ENCODE measurements around the gene RNGTT. TPM values are rescaled to one million over a fixed set of nuclear protein-coding genes. Genes with fewer than 3 reads are reported as not detected.

The RNGTT gene
- total and polyA plus RNA-seq, 7 donors = 3.0 to 14.7 (median 10.0) TPM

- Histone ChIP-seq H3K4me1 (no peaks in the 10 kb centered on the region), H3K36me3 (no peaks in the 10 kb centered on the region), H3K27ac (no peak overlapping the region), H3K4me3 (no peak overlapping the region), H3K9me3 (no peaks in the 10 kb centered on the region), H3K27me3 (no peaks in the 10 kb centered on the region)
- DNase-seq = no peak
- intact Hi-C loops (cut with DNase I) = no loop called here
- TF ChIP-seq CTCF (IDR thresholded peaks at IDR 0.05) (no peak), POLR2A (IDR thresholded peaks at IDR 0.05) (no peak), EP300 (IDR thresholded peaks at IDR 0.05) (no peak), POLR2AphosphoS5 (IDR thresholded peaks at IDR 0.05) (no peak)
- whole genome bisulfite sequencing, 2 donors = 86 to 97% methylated on average over 1 of the region's 1 CpG
Measured at GRCh38 chr6:88704980-88705379, 258.4 kb downstream of the RNGTT start.

- Histone ChIP-seq H3K27me3 (no peaks in the 10 kb centered on the region), H3K4me1 (no peaks in the 10 kb centered on the region), H3K36me3 (no peaks in the 10 kb centered on the region), H3K27ac (no peak overlapping the region), H3K9me3 (no peaks in the 10 kb centered on the region), H3K4me3 (no peak overlapping the region)
- TF ChIP-seq POLR2AphosphoS5 (IDR thresholded peaks at IDR 0.05) (no peak), EP300 (IDR thresholded peaks at IDR 0.05) (no peak), CTCF (IDR thresholded peaks at IDR 0.05) (no peak), POLR2A (IDR thresholded peaks at IDR 0.05) (no peak)
- no peak for DNase-seq
- 97% methylated on average over 4 of the region's 4 CpGs for WGBS, 2 donors
- intact Hi-C loops (cut with DNase I) = no loop called here
Measured at GRCh38 chr6:88702956-88703556, 260.4 kb downstream of the RNGTT start.

GRCh38 chr6:88698661-88699060 lies 264.8 kb downstream of the RNGTT start:
- DNase-seq = no peak
- TF ChIP-seq POLR2AphosphoS5 (IDR thresholded peaks at IDR 0.05) (no peak), CTCF (IDR thresholded peaks at IDR 0.05) (no peak), POLR2A (IDR thresholded peaks at IDR 0.05) (no peak), EP300 (IDR thresholded peaks at IDR 0.05) (no peak)
- no peaks in the 10 kb centered on the region for H3K4me1 ChIP-seq
- no peaks in the 10 kb centered on the region for H3K27me3 ChIP-seq
- H3K36me3 ChIP-seq = no peaks in the 10 kb centered on the region
- H3K4me3 ChIP-seq = no peak overlapping the region
- 95% methylated on average over 5 of the region's 5 CpGs for WGBS, 2 donors
- H3K9me3 ChIP-seq = peaks cover 0 to 3% (median 1%) of the 10 kb centered on the region in 4 donors
- H3K27ac ChIP-seq = no peak overlapping the region
- intact Hi-C loops (cut with DNase I) = no loop called here

GRCh38 chr6:88695937-88696336 lies 267.5 kb downstream of the RNGTT start:
- Histone ChIP-seq H3K27ac (no peak overlapping the region), H3K4me1 (no peaks in the 10 kb centered on the region), H3K4me3 (no peak overlapping the region), H3K27me3 (no peaks in the 10 kb centered on the region), H3K9me3 (peaks cover 0 to 3% (median 1%) of the 10 kb centered on the region in 4 donors), H3K36me3 (no peaks in the 10 kb centered on the region)
- no peak for DNase-seq
- 96% methylated on average over 4 of the region's 4 CpGs for WGBS, 2 donors
- intact Hi-C loops (cut with DNase I) = no loop called here
- no peak for TF ChIP-seq POLR2AphosphoS5 (IDR thresholded peaks at IDR 0.05)
- TF ChIP-seq POLR2A (IDR thresholded peaks at IDR 0.05) = no peak
- TF ChIP-seq CTCF (IDR thresholded peaks at IDR 0.05) = no peak
- no peak for TF ChIP-seq EP300 (IDR thresholded peaks at IDR 0.05)

- H3K4me1 ChIP-seq = no peaks in the 10 kb centered on the region
- no peak for DNase-seq
- intact Hi-C loops (cut with DNase I) = no loop called here
- WGBS, 2 donors = 91 to 97% methylated on average over 3 of the region's 3 CpGs
- H3K27me3 ChIP-seq = no peaks in the 10 kb centered on the region
- H3K27ac ChIP-seq = no peak overlapping the region
- H3K9me3 ChIP-seq = no peaks in the 10 kb centered on the region
- TF ChIP-seq POLR2A (IDR thresholded peaks at IDR 0.05) (no peak), EP300 (IDR thresholded peaks at IDR 0.05) (no peak), POLR2AphosphoS5 (IDR thresholded peaks at IDR 0.05) (no peak), CTCF (IDR thresholded peaks at IDR 0.05) (no peak)
- H3K36me3 ChIP-seq = no peaks in the 10 kb centered on the region
- no peak overlapping the region for H3K4me3 ChIP-seq
Measured at GRCh38 chr6:88683734-88684133, 279.7 kb downstream of the RNGTT start.
